Hepatocyte (in vitro differentiated cells): Measurements from ENCODE around the gene GBP7.

ENCODE experiments used
- EZH2 ChIP-seq: fragments of 200-600 bp; sonication (generic); IDR thresholded peaks from 2 replicates; pipeline ENCODE4 v1.6.1; 2016; ENCODE audit warnings: antibody characterized with exemption, mild to moderate bottlenecking, borderline replicate concordance
- EZH2phosphoT487 ChIP-seq: fragments of 200-600 bp; sonication (generic); IDR thresholded peaks from one replicate; pipeline ENCODE4 v1.6.1; 2018; ENCODE audit warnings: antibody characterized with exemption, mild to moderate bottlenecking, low read depth, moderate library complexity; ENCODE audit not compliant: unreplicated experiment, severe bottlenecking
- TF ChIP-seq, protein P1 (sequence below): fragments of 200-600 bp; sonication (generic); IDR thresholded peaks from 2 replicates; pipeline ENCODE4 v1.5.1; 2016; ENCODE audit warnings: antibody characterized with exemption, mild to moderate bottlenecking; ENCODE audit not compliant: poor library complexity

DNA sequence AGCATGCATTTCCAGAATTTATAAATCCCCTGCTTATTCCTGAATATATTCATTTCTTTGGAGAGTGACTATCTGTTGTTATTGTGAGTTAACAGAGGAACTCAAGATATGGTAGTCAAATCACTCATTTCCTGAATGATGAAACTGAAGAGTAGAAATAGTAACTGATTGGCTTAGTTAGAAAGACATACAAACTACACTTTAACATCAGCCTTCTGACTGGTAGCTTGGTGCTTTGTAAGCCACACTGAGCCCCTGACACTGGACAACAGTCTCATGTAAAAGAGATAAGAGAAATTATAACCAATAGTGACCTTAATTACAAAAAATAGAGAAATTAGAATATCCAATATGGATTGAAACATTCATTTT lies 4.8 kb downstream of the GBP7 start:
- TF ChIP-seq, protein P1, sequence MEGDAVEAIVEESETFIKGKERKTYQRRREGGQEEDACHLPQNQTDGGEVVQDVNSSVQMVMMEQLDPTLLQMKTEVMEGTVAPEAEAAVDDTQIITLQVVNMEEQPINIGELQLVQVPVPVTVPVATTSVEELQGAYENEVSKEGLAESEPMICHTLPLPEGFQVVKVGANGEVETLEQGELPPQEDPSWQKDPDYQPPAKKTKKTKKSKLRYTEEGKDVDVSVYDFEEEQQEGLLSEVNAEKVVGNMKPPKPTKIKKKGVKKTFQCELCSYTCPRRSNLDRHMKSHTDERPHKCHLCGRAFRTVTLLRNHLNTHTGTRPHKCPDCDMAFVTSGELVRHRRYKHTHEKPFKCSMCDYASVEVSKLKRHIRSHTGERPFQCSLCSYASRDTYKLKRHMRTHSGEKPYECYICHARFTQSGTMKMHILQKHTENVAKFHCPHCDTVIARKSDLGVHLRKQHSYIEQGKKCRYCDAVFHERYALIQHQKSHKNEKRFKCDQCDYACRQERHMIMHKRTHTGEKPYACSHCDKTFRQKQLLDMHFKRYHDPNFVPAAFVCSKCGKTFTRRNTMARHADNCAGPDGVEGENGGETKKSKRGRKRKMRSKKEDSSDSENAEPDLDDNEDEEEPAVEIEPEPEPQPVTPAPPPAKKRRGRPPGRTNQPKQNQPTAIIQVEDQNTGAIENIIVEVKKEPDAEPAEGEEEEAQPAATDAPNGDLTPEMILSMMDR: no peak
- TF ChIP-seq EZH2: no peak
- no peak for TF ChIP-seq EZH2phosphoT487
